C4-2B (cell line): ENCODE results near the gene TCF12.

Experiments
- H3K27ac ChIP-seq: fragments of 450-650 bp; 2 replicates; pipeline ENCODE4 v1.5.1; 2017
- ZFX ChIP-seq: fragments of 450-650 bp; IDR thresholded peaks from 2 replicates; pipeline ENCODE4 v1.6.1; 2017
- TF ChIP-seq, protein P1 (sequence below): fragments of 450-650 bp; conservative IDR thresholded peaks from 2 replicates; pipeline ENCODE4 v1.5.1; 2017; ENCODE audit warnings: mild to moderate bottlenecking

TCF12 gene

DNA sequence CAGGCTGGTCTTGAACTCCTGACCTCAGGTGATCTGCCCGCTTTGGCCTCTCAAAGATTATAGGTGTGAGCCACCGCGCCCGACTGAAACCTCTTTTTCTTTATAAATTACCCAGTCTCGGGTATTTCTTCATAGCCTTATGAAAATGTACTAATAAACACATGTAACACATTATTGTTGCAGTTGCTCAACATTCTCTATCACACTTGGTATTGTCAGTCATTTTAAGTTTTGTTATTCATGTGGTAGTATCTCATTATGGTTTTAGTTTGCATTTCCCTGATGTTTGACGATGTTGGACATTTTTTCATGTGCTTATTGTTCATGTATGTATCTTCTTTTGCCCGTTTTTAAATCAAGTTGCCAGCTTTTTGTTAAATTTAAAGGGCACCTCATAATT lies 109.7 kb downstream of the TCF12 start:
- TF ChIP-seq ZFX, result no peak
- 0 out of 2 replicates have a peak overlapping the region, but pooled peaks have one; percentile 21 for H3K27ac ChIP-seq

DNA sequence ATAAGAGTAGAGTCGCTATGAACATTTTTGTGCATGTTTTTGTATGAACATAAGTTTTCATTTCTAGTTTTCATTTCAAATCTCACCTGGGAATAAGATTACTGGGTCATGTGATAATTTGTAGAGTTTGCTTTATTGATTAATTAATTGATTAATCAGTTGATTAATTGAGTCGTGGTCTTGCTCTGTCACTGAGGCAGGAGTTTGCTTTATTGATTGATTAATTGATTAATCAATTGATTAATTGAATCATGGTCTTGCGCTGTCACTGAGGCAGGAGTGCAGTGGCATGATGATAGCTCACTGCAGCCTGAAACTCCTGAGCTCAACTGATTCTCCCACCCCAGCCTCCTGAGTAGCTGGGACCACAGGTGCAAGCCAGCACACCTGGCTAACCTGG lies 111.6 kb downstream of the TCF12 start:
- no peak overlapping the region for H3K27ac ChIP-seq
- no peak for TF ChIP-seq ZFX
- TF ChIP-seq, protein P1, sequence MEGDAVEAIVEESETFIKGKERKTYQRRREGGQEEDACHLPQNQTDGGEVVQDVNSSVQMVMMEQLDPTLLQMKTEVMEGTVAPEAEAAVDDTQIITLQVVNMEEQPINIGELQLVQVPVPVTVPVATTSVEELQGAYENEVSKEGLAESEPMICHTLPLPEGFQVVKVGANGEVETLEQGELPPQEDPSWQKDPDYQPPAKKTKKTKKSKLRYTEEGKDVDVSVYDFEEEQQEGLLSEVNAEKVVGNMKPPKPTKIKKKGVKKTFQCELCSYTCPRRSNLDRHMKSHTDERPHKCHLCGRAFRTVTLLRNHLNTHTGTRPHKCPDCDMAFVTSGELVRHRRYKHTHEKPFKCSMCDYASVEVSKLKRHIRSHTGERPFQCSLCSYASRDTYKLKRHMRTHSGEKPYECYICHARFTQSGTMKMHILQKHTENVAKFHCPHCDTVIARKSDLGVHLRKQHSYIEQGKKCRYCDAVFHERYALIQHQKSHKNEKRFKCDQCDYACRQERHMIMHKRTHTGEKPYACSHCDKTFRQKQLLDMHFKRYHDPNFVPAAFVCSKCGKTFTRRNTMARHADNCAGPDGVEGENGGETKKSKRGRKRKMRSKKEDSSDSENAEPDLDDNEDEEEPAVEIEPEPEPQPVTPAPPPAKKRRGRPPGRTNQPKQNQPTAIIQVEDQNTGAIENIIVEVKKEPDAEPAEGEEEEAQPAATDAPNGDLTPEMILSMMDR, result no peak

- no peak for TF ChIP-seq ZFX
- TF ChIP-seq, protein P1, result no peak
- no peak overlapping the region for H3K27ac ChIP-seq
Measured at GRCh38 chr15:57031082-57031481, 112.6 kb downstream of the TCF12 start.

GRCh38 chr15:57031605-57032004 lies 113.2 kb downstream of the TCF12 start:
- TF ChIP-seq, protein P1, result no peak
- no peak for TF ChIP-seq ZFX
- H3K27ac ChIP-seq, result no peak overlapping the region

DNA sequence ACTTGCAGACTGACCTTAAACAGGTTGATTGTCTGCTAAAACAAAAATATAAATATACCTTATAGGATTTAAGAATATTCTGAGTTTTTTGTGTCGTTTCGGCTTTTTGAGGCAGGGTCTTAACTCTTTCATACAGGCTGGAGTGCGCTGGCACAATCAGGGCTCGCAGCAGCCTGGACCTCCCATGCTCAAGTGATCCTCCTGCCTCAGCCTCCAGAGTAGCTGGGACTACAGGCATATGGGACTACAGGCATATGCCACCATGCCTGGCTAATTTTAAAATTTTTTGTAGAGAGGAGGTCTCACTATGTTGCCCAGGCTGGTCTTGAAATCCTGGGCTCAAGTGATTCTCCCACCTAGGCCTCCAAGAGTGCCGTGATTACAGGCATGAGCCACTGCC lies 113.9 kb downstream of the TCF12 start:
- no peak overlapping the region for H3K27ac ChIP-seq
- TF ChIP-seq, protein P1, result no peak
- no peak for TF ChIP-seq ZFX

- TF ChIP-seq ZFX, result no peak
- TF ChIP-seq, protein P1, result no peak
- H3K27ac ChIP-seq, result no peak overlapping the region
Measured at GRCh38 chr15:57033715-57034439, 115.4 kb downstream of the TCF12 start.

DNA sequence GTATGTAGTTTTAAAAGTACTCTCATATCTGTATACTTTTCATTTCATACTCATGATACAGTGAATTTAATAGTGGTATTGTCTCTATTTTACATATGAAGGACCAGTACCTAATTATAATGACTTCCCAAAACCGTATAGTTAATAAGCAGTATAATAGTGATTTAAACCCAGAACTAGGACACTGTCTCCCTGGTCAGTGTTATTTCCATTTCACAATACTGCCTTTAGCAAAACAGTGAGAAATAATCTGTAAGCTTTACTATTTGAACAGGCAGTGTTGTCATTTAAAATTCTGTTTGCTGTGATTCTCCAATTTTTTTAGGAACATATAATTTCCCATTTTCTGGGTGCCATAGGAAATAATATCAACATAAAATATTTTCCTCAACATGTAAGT lies 116.2 kb downstream of the TCF12 start:
- H3K27ac ChIP-seq, result no peak overlapping the region
- TF ChIP-seq, protein P1, result no peak
- no peak for TF ChIP-seq ZFX

GRCh38 chr15:57035664-57036063 lies 117.2 kb downstream of the TCF12 start:
- no peak overlapping the region for H3K27ac ChIP-seq
- TF ChIP-seq ZFX, result no peak
- TF ChIP-seq, protein P1, result no peak
